GM19324 (cell line): ENCODE measurements around the gene BMS1.
"Not testable (repeated sequence)": the region's sequence is repeated elsewhere in the genome, so short reads cannot be mapped to it uniquely, and the experiment has no call there.

Experiments
- ATAC-seq: cut with Tn5 transposase; IDR thresholded peaks from one replicate; pipeline ENCODE4 v1.9.1; 2021; ENCODE audit warnings: mild to moderate bottlenecking, moderate library complexity; ENCODE audit not compliant: unreplicated experiment, low FRiP score

The BMS1 gene

GRCh38 chr10:42860016-42860415 is 77.4 kb downstream of the BMS1 start:
- not testable (repeated sequence) for ATAC-seq

DNA sequence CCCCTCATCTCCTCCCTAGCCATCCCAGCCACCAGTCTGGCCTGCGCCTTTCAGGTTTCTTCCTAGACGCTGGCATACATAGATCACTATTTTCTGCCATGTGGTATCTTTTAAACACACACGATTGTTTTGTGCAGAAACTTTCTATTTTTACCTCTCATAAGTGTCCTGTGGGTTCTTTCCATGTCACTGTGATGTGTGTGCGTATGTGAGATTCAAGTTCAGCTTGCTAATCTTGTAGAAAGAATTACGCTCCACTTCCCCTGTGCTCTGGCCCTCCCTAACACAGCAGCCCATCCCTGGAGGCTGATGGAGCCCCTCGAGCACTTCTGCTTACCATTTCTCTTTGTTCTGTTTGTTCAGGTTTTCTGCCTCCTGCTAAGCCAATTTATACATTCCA is 80.2 kb downstream of the BMS1 start:
- ATAC-seq = not testable (repeated sequence)

DNA sequence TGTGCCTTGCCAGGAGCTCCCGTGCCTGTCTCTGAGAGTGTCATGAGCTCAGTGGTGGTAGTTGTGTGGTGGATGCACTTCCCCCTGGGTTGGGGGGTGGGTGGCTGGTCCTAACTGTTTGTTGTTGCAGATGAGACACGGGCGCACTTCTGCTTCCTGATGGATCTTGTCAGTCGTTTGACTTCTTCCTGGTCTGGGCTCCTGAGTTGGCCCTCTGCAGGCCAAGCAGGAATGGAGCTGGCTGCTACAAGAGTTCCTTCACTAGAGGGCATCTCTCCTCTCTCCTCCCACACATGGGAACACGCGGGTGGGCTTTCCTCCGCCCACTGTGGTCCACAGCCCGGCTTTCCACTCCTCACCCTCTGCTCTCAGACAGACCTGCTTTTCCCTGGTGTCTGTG is 82.0 kb downstream of the BMS1 start:
- ATAC-seq = no peak

DNA sequence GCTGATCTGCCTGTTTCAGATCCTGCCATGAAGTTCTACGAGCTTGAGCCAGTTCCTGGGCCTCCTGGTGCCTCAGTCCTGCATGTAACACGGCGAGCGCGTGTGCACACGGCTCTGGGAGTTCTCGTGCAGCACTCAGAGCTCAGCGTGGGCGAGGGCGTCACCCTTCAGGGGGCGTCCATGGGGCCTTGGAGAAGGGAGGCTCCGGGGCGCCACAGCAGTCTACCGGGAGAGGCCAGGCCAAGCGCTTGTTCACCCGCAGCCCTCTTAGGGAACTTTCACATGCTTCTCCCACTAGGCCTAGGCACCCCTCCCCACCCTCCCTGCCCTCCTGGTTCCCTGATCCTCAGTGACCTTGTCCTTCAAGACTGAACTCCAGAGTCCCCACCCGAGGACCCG is 83.1 kb downstream of the BMS1 start:
- ATAC-seq = no peak

GRCh38 chr10:42866115-42866995 is 83.8 kb downstream of the BMS1 start:
- no peak for ATAC-seq

GRCh38 chr10:42867571-42867970 is 85.0 kb downstream of the BMS1 start:
- ATAC-seq = no peak

DNA sequence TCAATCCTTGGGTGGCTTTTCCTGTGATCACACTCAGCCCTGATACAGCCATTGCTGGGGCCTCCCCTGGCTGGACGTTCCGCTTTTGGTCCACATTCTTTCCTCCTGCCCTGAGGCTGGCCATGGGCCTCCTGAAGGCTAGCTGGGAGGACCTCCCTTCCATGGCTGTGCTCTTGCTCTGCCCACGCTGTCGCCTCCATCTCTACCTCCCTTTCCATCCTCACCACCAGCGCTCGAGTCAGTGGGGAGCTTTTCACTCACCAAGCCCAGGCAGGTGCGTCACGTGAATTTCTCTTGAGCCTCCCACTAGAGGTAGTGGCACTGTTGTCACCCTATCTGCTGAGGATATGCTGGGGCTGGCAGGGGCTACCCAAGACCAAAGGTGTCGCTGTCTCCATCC is 85.9 kb downstream of the BMS1 start:
- ATAC-seq = no peak

DNA sequence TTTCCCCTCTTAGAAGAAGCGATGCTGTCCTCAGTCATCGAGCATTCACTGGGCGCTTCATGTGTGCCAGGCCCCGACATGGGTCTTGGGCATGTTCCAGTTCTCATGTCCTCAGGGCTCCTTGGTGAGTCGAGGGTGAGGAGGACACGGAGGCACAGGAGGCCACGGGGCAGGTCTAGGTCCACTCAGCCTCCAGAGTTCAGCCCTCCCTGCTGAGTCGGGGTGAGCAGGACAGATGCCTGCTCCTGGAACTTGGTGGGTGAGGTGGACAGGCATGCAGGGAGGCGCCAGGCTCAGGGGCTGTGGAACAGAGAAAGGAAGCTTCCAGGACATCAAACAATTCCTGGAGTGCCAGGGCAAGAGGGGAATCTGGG is 87.4 kb downstream of the BMS1 start:
- no peak for ATAC-seq

DNA sequence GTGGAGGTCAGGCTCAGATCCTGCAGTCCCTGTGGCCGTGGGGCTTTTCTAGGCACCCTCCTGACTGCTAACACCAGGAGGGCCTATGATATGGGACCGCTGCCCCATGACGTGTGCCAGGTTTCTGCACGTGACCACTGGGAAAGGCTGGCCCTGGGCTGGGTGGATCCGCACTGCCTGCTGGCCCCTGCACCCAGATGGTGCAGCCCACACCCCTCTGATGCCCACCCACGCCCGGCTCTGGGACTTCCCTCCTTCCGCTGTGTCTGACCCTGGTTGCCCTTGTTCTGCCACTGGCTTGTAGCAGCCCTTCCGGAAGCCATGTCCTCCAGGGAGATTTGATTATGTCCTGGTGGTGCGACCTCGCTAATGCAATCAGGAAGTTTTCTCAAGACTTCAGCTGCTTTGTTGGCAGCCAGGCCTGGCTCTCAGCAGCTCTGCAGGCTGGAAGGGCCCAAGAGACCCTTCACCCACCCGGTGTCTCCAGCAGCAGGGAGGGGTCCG is 88.6 kb downstream of the BMS1 start:
- ATAC-seq = not testable (repeated sequence)

- ATAC-seq = no peak
These were observed 89.2 kb downstream of the BMS1 start for GRCh38 chr10:42871823-42872222.

DNA sequence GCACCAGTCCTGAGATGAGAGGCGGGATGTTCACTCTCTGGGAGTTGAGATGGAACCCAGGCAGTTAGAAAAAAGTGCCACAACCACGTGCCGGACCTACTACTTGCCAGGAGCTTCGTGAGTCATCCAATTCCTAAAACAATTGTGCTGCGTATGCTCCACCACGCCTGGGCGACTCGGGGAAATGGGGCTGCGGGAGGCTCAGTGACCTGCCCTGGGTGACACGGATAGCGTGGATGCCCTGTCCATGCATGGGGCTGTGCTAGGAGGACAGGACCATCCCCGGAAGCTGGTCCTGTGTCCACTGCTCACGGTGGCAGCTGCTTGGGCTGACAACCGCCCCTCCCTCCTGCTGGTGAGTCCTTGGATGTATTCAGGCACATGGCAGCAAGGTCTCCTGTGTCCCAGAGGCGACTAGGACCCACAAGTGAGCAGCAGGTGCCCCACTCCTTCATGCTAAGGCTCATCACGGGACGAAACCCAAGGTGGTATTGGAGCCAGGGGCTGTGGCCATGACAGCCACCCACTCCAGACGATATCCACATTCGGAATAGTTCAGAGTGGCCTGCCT is 90.4 kb downstream of the BMS1 start:
- ATAC-seq = no peak

GRCh38 chr10:42874713-42875387 is 92.3 kb downstream of the BMS1 start:
- no peak for ATAC-seq

GRCh38 chr10:42875388-42875755 is 92.8 kb downstream of the BMS1 start:
- no peak for ATAC-seq

- ATAC-seq = no peak
These were observed 93.3 kb downstream of the BMS1 start for GRCh38 chr10:42875798-42876341.

- ATAC-seq = no peak
These were observed 93.9 kb downstream of the BMS1 start for GRCh38 chr10:42876476-42876875.

- no peak for ATAC-seq
These were observed 94.3 kb downstream of the BMS1 start for GRCh38 chr10:42876945-42877344.

DNA sequence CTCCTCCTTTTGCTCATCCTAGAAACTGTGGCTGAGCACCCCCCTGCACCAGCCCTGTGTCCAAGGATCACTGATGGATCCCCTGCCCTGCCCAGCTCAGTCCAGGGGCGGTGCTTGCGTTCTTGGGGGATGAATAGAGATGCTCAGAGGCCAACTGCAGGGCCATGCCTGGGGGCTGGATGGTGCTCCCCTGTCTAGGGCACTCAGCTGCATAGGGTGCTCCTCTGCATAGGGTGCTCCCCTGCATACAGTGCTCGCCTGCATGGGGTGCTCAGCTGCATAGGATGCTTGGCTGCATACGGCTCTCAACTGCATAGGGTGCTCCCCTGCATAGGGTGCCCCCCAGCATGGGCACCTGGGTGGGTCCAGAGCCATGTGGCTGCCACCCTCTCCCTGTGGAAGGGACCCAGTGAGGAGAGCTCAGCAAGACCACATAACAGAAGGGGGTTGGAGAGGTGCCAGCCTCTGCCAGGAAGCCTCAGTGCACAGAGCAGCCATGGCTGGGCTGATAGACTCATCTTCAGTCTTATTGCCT is 95.0 kb downstream of the BMS1 start:
- no peak for ATAC-seq

DNA sequence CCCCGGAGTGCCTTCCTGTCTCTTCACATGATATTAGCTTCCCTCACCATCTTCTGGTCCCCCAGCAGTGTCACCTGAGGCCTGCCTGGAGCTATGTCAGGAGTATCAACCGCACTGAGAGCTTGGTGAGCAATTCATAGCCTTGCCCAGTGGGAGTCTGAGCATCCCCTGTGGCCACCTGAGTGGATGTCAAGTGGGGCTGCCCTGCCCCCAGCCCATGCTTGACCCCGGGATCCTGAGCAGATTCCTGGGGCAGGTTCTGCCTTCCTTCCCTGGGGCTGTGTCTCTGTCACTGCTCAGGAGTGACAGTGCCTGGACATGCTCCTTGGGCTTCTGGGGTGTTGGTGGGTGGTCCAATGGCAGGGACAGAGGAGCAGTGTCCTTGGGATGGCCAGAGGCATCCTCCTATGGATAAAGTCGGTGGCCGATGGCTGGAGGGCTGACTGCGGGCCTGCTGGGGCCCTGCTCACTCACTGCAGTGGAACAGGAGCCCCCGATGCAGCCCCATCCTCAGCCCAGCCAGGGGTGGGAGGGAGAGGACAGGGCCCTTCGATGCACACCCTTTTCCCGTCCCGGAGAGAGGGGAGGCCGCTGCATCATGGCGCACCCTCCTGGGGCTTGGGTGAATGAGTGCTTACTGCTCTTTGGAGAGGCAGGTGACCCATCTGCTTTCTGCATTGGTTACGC is 95.7 kb downstream of the BMS1 start:
- no peak for ATAC-seq

DNA sequence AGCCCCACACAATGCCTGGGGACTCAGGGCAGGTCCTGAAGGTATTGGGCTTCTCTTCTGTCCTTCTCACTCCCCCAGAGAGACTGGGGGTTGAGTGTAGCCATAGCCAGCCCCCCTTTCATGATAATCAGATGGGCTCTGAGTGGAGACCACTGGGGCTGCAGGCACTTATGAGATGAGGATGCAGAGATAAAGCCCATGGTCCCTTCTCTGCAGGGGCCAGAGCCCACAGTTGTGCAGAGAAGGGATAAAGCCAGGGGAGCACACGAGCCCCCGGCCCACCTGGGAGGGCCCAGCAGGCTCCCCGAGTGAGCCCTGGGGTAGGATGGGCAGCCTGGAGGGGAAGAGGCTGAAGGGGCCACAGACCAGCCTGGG is 96.2 kb downstream of the BMS1 start:
- no peak for ATAC-seq
